GM12872 (cell line): ENCODE results near the gene PUM1.

ENCODE experiments used
- TF ChIP-seq, protein P1 (sequence below): IDR thresholded peaks from 3 replicates; pipeline ENCODE4 v1.5.1; 2011; ENCODE audit warnings: low read depth, mild to moderate bottlenecking, low read length, moderate library complexity; ENCODE audit not compliant: insufficient read depth

PUM1 gene

DNA sequence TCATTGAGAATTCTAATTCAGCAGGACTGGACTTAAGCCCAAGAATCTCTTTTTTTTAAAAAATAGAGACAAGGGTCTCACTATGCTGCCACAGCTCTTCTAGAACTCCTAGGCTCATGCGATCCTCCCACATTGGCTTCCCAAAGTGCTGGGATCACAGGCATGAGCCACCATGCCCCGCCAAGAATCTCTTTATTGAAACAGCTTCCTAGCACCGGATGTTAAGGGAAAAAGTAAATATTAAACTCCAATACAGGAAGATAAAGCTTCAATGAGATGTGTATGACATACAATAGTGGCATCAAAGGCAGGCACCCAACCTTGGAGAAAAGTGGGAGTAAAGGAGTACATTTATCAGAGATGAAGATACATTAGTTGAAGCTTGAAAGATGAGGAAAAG lies 25.5 kb downstream of the PUM1 start:
- TF ChIP-seq, protein P1, sequence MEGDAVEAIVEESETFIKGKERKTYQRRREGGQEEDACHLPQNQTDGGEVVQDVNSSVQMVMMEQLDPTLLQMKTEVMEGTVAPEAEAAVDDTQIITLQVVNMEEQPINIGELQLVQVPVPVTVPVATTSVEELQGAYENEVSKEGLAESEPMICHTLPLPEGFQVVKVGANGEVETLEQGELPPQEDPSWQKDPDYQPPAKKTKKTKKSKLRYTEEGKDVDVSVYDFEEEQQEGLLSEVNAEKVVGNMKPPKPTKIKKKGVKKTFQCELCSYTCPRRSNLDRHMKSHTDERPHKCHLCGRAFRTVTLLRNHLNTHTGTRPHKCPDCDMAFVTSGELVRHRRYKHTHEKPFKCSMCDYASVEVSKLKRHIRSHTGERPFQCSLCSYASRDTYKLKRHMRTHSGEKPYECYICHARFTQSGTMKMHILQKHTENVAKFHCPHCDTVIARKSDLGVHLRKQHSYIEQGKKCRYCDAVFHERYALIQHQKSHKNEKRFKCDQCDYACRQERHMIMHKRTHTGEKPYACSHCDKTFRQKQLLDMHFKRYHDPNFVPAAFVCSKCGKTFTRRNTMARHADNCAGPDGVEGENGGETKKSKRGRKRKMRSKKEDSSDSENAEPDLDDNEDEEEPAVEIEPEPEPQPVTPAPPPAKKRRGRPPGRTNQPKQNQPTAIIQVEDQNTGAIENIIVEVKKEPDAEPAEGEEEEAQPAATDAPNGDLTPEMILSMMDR: no peak

DNA sequence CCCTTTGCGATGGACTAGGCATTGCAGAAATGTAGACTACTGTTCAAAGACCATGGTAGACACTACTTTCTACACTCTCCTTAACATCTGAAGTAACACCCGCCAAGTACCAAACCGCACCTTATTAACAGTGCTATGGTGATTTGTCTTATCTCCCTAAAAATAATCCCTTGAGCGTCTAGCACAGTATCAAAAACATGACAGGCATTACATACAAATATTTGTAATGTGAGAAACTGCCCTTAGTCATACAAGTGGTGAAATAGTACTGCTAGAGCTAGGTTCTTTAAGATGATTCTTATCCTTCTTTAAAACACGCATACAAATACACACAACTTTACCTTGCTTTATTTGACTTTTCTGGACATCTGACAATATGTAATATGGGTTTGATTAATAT lies 27.2 kb downstream of the PUM1 start:
- TF ChIP-seq, protein P1: no peak

DNA sequence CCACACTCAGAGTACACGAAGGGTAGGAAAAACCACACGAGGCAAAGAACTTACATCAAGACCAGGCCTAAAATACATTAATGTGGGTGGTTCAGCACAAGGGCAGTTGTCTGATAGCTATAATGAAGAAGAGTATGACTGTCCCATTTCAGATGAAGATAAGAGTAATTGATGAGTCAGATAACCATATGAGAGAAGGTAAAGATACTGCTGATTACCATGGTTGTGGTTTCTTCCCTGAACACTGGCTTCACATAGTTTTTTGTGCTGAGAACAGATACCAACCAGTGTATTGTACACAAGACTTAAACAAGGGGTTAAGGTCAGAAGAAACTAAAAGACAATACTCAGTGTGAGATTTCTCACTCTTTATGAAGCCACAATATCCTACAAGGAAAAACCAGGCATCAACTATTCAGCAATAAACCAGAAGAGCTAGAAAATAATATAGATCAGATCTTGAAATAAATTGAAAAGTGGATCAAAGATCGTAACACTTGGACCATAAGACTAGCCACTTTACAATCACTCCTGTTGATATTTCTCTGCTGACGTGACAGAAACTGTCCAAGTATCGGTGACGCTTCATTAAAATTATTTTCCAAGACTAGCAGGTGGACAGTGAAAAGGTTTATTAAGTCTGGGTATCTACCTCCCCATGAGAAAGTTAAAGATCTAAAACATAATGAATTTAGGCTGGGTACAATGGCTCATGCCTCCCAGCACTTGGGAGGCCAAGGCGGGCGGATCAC lies 28.6 kb downstream of the PUM1 start:
- TF ChIP-seq, protein P1: no peak

DNA sequence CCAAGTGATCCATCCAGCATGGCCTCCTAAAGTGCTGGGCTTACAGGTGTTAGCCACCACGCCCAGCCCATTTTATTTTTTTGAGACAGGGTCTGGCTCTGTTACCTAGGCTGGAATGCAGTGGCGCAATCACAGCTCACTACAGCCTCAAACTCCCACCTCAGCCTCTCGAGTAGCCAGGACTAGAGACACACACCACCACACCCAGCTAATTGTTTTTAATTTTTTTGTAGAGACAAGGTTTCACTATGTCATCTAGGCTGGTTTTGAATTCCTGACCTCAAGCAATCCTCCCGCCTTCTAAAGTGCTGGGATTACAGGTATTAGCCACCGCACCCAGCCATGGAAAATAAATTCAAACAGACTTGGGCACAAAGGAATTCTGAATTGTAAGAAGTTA lies 31.9 kb downstream of the PUM1 start:
- TF ChIP-seq, protein P1: no peak

DNA sequence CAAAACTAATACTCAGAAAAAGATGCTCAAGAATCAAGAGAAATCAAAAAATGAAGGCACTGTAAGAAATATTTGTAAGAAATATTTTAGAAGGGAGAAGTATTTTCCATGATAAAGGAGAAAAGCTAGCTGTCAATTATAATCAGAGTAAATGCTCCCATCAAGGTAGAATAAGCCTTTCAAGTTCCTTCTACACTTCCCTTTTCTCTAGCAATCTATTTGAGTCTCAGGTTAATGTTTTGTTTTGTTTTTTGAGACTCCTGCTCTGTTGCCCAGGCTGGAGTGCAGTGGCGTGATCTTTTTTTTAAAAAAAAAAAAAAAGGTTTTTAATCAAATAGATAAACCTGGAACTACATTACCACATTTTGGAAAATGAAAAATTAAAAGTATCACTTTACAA lies 33.3 kb downstream of the PUM1 start:
- TF ChIP-seq, protein P1: no peak

DNA sequence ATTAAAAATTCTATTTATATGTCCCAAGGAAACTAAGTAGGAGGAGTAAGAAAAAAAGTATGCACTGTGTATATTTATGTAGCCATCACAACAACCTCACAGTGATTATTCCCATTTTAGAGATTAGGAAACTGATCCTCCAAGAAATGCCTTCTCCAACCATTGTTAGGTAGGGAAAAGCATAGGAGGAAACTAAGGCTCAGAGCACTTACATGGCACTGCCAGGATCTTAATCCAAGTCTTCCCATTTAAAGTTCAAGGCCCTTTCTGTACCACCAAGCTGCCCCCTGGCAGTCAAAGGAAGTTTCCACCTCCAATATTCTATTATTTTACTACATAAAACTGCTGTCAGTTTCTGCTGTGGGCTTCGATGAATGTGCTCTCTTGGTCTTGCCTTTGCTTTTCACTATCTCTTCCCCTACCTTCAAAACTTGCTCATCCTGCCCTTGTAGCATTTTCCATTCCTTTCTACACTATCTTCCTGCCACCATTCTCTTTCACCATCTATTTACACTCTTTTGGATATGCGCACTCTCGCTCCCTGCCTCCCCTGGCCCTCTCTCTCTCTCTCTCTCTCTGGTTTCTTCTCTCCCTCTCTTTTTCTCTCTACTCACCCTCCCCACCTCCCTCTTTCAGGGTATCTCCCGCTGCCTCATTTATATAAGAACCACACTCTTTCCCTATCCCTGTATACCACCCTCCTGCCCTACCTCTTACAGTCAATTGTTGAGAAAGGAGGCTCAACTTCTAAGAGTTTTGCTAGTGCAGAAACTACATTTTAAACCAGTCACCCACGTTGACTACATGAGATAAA lies 34.0 kb downstream of the PUM1 start:
- TF ChIP-seq, protein P1: no peak

DNA sequence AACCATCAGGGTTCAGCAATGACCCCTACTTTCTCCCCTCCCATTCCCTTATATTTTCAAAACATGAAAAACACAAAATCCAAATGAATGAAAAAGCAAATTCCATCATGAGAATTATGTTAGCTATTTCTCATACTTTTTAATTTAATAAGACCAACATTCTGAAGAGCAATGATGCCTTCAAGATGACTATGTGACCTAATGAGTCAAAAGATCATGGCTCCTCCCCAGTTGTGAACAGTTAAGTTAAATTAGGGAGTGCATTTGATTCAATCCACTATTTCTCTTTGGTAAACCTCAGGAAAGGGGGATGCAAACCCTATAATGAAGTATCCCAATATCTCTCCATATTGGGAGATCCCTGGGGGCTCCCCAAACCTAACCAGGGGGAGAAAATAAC lies 36.5 kb downstream of the PUM1 start:
- TF ChIP-seq, protein P1: no peak
